ENCODE measurements around the gene MAML2. TPM values are rescaled to one million over a fixed set of nuclear protein-coding genes. Genes with fewer than 3 reads are reported as not detected.

MAML2 gene
- total and polyA plus RNA-seq, 2 of the 8 experiments (the other 6 are each of a cell fraction or from before 2014, with no cell fraction given), result 3.8 to 6.6 TPM

GRCh38 chr11:96314326-96315020, 28.5 kb downstream of the MAML2 start (continued):
- TF ChIP-seq TAF1 (IDR thresholded peaks at IDR 0.05; ENCODE audit: low read depth, low read length) (no peak), CEBPB (IDR thresholded peaks at IDR 0.05; ENCODE audit: low read depth, low read length) (no peak), RNF2 (IDR thresholded peaks at IDR 0.05; ENCODE audit: borderline replicate concordance, low read depth, low read length, missing control alignments, poor library complexity, severe bottlenecking) (no peak), HDAC2 (IDR thresholded peaks at IDR 0.05; ENCODE audit: borderline replicate concordance in 1 of 2, low read depth in 2 of 2, low read length in 2 of 2) (no peak), SP2 (IDR thresholded peaks at IDR 0.05; ENCODE audit: low read length) (no peak), KDM5A (IDR thresholded peaks at IDR 0.05; ENCODE audit: low read length) (no peak), EP300 (IDR thresholded peaks at IDR 0.05; ENCODE audit: borderline replicate concordance in 1 of 2, low read depth in 2 of 2, low read length in 2 of 2) (no peak)
